Stimulated activated naive CD4-positive, alpha-beta T cell treated with Interleukin-2 at 50 U/mL for 16 hours (primary cell): ENCODE data around the gene SPIRE2.
A peak's percentile ranks its signal among the peaks of the same experiment; 100 is the strongest.
"Not testable (repeated sequence)": the region's sequence is repeated elsewhere in the genome, so short reads cannot be mapped to it uniquely, and the experiment has no call there.

Experiments
- DNase-seq: peaks from one replicate; lab custom pipeline; 2025; lab: John Stamatoyannopoulos, UW

The SPIRE2 gene

DNA sequence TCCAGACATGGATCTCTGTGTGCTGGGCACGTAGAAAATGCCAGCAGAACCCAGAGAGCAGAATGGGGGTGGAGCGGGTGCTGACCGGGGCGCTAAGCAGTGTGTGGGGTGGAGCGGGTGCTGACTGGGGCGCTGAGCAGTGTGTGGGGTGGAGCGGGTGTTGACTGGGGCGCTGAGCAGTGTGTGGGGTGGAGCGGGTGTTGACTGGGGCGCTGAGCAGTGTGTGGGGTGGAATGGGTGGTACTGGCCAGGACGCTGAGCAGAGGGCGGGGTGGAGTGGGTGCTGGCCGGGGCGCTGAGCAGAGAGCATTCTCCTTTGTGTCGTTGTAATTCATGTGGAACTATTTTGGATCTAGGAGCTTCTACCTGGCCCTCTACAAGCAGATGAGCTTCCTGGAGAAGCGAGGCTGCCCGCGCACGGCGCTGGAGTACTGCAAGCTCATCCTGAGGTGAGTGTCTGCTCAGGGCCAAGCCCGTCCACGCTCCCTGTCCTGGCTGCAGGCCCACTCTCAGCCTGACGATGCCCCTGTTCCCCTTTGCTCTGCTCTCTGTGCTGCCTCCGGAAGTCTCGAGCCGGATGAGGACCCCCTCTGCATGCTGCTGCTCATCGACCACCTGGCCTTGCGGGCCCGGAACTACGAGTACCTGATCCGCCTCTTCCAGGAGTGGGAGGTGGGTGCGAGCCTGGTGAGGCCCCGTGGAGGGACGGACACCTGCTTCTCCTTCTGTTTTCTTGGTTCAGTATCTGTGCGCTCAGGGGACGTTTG is 70.1 kb downstream of the SPIRE2 start:
- DNase-seq, result no peak

- no peak for DNase-seq
Measured at GRCh38 chr16:89899879-89900481, 71.7 kb downstream of the SPIRE2 start.

DNA sequence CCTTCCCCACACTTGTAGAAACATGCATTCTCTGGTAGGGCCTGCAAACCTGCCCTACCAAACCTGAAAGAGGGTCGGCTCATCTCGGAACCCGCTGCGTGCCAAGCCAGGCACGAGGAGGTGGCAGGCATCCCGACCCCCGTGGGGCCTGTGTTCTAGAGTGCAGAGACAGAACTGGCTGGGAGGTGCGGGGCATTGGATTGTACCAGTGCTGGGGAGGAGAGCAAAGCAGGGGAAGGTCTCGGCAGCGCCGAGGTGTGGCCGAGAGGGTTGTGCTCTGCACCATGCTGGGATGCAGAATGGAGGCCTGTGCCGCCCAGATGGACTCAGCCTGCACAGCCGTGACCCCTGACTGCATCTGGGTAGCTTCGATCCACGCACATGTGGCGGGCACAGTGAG is 72.6 kb downstream of the SPIRE2 start:
- no peak for DNase-seq

DNA sequence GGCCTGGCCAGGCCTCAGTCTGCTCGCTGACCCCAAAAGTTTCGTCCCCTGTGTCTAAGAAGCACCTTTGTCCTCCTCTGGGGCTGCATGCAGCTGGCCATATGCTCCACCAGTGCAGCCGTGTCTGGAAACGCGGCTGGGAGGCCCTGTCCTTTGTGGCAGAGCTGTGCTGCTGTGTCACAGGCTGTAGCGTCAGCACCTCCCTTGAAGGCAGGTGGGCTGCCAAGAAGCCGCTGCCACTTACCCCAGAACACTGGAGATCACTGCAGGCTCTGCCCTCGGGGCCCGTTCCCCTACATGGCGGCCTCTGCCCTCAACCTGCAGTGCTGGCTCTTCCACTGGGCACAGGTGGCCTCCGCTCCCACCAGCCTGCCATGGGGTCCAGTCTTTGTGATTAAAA is 74.7 kb downstream of the SPIRE2 start:
- DNase-seq, result no peak

DNA sequence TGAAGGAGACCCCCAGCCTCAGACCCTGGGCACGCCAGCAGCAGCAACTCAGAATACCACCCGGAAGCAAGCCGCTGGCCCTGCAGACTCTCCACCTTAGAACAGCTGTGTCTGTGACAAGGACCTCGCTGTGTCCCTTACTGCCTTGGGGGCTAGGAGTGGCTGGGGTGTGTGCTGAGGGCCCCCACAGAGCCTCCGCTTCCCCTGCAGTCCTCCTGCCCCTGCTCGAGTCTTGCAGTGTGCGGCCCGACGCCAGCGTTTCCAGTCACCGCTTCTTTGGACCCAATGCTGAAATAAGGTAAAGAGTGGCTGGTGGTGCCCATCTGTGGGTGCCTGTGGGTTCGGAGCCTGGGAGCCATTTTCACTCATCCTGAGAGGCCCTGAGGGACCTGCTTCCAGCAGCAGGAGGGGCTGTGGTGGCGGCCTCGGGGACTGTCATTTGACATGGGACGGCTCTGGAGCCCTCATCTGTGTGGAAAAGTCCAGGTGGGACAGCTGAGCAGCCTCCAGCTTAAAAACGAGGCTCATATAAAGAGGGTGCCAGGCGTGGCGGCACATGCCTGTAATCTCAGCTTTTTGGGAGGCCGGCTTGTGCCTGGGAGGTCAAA is 75.7 kb downstream of the SPIRE2 start:
- no peak for DNase-seq

DNA sequence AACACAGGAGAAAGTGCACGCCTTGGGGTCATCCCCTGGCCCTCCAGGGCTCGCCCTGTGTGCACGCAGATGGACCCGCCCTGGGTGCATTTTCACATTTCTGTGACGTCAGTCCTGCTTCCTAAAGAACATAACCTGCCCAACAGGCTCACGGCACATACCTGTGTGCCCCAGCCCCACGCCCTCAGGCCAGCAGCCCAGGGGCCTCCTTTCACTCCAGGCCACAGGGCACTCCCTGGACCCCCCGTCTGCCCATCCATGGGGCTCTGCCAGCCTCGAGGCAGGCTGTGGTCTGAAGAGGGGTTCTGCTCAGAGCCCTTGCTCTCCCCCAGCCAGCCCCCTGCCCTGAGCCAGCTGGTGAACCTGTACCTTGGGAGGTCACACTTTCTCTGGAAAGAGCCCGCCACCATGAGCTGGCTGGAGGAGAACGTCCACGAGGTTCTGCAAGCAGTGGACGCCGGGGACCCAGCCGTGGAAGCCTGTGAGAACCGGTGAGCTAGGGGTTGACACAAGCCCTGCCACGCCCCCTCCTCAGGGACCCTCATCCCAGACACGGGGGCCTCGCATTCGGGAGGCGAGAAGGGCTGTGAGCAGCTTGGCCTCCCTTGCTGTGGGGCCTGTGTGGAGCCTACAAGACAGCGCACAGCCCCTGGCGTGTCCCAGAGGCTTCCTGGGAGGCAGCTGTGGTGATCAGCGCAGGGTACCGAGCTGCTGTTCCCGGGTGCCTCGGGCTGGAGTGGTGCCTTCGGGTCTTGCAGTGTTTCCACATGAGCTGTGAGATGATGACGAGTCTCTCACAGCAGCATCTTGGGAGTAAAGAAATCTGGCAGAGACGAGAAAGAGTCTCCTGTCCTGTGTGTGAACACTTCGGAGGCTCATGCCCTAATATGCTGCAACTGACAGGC is 76.6 kb downstream of the SPIRE2 start:
- DNase-seq, result no peak

DNA sequence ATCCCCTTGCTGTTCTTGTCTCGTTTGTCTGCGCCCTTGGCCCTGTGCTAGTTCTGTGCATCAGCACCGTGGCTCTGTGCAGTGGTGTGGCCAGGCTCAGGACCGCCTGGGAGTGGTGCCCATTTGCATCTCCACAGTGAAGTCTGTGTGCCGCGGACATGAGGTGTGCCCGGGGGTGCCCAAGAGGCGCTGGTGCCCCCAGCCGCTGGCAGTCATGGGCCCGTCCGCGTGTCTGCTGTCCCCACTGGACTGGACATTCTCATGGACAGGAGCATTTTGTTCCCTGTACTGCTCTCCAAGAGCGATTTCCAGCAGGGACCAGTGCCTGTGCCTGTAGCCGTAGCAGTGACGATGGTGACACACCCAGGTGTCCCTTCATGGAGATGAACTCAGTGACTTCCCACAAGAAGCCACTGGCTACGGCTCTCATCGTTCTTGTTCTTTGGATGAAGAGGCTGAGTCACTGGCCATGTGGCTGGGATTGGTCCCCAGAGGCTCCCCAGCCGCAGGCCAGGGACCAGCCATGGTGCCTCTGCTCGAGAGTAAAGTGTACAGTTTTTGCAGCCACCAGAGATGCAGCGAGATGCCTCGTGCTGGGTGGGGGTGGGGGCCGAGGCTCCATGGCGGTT is 77.3 kb downstream of the SPIRE2 start:
- no peak for DNase-seq

GRCh38 chr16:89906140-89907025 is 78.1 kb downstream of the SPIRE2 start:
- no peak for DNase-seq

DNA sequence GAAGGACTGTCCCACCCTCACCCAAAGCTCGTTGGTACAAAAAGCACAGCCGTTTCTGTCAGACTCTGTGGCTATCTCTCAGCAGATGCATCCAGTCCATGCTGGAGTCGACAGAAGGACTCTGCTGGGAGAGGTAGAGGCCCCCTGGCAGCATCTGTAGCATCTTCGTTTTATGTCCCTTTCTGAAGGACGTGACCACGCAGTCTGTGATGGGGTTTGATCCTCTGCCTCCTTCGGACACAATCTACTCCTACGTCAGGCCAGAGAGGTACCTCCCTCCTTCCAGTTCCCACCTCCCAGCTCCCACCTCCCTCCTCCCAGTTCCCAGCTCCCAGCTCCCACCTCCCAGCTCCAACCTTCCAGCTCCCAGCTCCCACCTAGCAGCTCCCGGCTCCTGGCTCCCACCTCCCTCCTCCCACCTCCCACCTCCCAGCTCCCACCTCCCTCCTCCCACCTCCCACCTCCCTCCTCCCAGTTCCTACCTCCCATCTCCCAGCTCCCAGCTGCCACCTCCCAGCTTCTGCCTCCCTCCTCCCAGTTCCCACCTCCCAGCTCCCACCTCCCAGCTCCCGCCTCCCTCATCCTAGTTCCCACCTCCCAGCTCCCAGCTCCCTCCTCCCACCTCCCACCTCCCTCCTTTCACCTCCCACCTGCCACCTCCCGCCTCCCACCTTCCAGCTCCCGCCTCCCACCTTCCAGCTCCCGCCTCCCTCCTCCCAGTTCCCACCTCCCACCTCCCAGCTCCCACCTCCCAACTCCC is 79.0 kb downstream of the SPIRE2 start:
- no peak for DNase-seq

- no peak for DNase-seq
Measured at GRCh38 chr16:89908236-89908635, 80.0 kb downstream of the SPIRE2 start.

DNA sequence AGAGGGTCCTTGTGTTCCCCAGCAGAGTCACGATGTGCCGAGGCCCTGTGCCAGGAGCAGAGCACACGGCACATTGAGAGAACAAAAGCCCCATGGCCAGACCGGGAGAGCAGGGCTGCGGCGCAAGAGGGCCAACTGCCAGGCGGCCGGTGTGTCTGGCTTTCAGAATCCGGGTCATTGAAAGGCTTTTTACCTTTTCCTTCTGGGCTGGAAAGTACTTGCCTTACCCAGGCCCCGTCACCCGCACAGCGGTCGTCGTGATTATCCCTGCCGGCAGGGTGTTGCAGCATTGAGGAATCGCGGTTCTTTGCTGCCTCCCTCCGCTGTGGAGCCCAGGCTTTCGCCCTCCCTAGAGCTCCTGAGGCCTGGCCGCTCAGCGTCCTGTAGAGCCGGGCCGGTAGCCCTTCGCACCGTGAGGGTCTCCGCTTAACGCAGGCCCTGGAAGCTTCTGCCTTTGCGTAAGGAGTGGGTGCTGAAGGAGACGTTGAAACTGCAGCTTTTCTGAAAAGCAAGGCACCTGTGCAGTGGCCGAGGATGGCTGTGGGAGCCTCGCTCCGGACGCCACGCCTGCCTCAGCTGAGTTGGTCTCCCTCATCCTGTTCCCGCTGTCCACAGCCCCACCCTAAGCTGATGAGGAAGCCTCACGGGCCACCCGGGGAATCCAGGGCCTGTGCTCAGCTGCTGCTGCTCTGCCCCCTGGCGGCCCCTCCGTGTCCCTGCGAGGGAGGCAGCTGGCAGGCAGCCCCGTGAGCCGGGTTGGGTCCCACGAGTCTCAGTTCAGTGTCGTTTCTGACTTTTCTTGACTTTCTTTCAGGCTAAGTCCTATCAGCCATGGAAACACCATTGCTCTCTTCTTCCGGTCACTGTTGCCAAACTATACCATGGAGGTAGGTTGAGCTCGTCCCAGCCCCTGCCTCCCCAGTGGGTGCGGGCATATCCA is 81.8 kb downstream of the SPIRE2 start:
- peak; percentile 62 for DNase-seq

GRCh38 chr16:89910717-89911354 is 82.6 kb downstream of the SPIRE2 start:
- DNase-seq, result no peak

GRCh38 chr16:89911375-89911774 is 83.1 kb downstream of the SPIRE2 start:
- DNase-seq, result no peak

- DNase-seq, result no peak
Measured at GRCh38 chr16:89912143-89912542, 83.9 kb downstream of the SPIRE2 start.

DNA sequence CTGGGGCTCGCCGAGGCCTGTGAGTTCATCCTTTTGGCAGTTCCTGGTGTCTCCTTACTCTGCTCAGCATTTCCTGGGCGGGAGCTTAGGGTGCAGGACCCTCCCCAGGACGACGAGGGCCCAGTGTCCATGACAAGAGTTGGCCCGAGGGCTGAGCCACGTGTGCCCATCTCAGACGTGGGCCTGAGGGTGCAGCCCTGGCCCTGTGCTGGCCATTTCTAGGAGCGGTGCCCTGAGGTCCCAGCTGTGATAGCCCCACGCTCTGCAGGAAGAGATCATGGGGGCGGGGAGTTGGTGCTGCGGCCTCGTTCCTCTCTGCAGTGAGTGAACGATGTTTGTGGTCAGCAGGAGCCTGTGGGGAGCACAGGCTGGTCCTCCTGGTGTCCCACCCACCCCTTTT is 84.4 kb downstream of the SPIRE2 start:
- DNase-seq, result no peak

- no peak for DNase-seq
Measured at GRCh38 chr16:89913408-89914387, 85.4 kb downstream of the SPIRE2 start.

GRCh38 chr16:89914642-89915285 is 86.5 kb downstream of the SPIRE2 start:
- DNase-seq, result not testable (repeated sequence)
